SW 1271 (cell line): ENCODE measurements around the gene L3MBTL2.

ENCODE experiments used
- DNase-seq, 2 experiments: peaks; one replicate each; lab custom pipeline; 2025; lab: John Stamatoyannopoulos, UW

L3MBTL2 gene

DNA sequence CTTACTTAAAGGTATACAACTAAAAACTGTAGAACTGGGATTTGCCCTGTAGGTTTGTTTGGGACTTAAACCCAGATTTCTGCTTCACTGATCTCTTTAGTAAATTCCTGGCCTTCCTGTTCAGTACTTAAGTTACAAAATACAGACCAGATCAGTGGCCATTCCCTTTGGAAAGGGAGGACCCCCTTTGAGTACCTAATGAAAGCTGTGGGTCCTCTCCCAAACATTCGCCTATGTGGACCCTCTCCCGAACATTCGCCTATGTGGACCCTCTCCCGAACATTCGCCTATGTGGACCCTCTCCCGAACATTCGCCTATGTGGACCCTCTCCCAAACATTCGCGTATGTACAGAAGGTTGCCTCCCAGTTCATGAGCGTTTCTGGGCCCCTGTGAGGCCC is 10.3 kb downstream of the L3MBTL2 start:
- no peak for DNase-seq

DNA sequence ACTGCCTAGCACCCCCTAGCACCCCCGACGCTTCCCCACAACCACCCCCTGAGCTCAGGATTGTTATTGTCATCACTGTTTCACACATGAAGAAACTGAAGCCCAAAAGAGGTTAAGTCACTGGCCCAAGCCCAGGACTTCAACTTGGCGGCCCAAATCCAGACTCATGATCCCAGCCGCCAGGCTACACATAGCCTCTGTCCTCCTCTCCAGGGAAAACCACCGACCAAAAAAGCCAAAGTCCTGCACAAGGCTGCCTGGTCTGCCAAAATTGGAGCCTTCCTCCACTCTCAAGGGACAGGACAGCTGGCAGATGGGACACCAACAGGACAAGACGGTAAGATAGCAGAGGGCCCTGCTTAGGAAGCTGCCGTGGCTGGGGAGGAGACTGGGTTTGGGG is 10.8 kb downstream of the L3MBTL2 start:
- DNase-seq, result no peak

DNA sequence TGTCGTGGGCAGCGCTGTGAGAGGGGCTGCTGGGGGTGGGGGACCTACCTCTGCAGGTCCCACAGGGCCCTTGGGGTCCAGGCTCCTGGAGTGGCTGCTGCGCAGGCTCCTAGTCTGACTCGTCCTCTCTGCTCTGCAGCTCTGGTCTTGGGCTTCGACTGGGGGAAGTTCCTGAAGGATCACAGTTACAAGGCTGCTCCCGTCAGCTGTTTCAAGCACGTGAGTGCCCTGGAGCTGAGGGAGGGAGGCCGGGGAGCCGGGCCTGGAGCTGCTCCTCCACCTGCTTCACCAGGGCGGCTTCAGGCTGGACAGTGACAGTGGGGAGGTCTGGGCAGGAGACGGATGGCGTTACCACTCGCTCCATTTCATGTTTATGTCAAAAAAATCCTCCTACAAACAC is 11.9 kb downstream of the L3MBTL2 start:
- no peak for DNase-seq

DNA sequence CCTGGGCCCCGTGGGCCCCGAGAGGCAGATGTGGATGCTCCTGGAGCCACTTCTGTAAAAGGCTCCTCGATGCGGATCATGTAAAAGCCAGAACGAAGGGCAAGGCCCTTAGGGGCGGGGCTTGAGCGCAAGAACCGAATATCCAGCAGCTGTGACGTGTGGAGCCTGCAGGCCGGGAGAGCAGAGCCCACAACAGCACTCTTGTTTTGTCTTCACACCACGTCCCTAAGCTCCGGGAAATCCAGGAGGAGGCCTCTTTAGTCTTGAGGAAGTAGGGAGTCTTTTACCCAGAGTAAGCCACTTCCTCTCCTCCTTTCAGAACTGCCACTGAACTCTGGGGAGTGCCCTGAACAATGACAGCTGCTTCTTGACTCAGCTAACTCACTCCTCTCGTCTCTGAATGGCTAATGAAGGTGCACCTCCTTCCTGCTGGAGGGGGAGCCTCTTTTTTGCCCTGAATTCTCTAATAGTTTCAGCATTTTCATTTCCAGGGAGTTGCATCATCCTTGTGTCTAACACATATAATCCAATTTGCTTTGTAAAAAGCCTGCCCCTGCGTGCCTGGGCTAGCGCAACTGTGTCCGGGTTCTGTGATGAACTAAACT is 12.5 kb downstream of the L3MBTL2 start:
- DNase-seq, result no peak

DNA sequence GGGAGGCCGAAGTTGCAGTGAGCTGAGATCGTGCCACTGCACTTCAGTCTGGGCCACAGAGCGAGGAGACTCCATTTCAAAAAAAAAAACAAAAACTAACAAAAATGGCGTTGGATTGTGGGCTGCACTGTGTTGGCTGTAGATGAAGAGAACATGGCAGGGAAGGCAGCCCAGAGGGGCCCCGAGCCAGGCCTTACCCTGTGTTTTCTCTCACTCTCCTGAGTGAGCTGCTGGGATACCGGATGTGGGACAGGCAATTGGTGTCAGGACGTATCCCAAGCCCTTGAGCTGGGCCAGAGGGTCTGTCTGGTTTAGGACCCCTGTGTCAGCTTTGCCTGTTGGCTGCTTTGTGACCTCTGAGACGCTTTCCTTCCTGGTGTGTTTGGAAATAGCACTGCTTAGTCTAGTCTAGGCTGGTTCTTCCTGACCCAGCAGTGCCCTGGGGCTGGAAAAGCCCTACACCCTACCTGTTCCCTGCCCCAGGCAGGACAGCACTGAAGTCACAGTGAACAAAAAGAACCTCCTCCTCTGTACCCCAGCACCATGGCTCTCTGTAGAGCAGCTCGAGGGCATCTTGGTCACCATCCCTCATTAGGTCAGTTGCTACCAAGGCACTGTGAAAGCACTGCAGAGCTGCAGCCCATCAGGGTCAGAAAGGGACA is 17.9 kb downstream of the L3MBTL2 start:
- no peak for DNase-seq

DNA sequence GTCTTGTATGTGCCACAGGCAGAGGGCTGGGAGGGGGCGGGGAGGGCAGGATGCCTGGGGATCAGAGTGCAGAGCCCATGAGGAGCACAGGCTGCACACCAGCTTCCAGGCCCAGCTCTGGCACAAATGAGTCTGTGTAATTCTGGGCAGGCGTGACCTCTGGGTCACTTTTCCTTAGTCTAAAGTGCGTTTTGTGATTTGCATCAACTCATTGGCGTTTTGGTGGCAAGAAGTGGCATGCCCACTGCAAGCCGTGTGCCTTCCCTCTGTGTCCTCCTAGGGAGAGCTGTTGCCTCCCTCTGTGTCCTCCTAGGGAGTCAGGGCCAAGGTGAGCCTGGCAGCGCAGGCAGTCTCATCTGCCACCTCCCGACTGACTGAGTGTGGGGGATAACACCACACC is 18.4 kb downstream of the L3MBTL2 start:
- DNase-seq, result no peak

DNA sequence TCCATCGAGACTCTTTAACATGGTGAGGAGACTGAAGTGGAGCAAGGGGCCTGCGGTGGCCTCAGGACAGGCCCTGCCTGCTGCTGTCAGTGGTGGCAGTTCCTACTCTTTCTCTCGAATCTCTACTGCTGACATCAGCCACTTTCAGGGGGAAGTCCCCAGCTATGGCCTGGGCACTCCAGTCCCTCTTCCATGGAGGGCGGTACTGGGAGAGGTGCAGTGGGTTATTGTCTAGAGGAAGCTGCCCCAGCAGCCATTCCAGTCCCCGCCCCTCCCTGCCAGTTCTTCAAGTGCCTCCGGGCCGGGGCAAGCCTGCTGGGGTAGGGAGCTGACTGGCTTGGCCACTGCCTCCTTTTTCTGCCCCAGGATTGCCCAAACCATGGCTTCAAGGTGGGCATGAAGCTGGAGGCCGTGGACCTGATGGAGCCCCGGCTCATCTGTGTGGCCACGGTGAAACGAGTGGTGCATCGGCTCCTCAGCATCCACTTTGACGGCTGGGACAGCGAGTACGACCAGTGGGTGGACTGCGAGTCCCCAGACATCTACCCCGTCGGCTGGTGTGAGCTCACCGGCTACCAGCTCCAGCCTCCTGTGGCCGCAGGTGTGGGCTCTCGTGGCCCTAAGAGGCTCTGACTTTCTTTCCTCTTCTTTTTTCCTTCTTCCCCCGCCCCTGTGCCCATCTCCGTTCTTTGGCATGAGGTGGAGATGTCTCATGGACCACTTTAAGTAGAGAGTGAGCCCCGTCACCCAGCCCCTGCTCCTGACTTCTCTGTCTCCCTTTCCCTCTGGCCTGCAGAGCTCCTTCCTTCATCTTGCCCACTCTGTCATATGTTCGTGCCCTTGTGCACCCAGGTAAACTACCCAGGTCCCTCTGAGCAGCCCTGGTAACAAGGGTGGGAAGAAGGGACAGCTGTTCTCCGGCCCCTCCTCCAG is 21.9 kb downstream of the L3MBTL2 start:
- no peak for DNase-seq

DNA sequence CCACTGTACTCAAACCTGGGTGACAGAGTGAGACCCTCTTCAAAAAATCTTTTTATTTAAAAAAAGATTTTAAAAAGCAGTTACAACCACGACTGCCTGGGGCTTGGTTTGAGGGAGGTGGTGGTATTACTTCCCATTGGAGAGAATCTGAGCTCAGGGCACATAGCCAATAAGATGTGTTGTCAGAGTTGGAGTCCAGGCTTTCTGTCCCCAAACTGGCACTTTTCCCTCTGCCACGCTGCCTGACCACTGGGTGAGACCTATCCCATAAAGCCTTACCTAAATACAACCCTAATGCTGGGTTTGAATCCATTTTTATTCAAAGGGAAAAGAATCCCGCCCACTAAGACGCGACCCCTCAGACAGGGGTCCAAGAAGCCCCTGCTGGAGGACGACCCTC is 24.1 kb downstream of the L3MBTL2 start:
- no peak for DNase-seq

DNA sequence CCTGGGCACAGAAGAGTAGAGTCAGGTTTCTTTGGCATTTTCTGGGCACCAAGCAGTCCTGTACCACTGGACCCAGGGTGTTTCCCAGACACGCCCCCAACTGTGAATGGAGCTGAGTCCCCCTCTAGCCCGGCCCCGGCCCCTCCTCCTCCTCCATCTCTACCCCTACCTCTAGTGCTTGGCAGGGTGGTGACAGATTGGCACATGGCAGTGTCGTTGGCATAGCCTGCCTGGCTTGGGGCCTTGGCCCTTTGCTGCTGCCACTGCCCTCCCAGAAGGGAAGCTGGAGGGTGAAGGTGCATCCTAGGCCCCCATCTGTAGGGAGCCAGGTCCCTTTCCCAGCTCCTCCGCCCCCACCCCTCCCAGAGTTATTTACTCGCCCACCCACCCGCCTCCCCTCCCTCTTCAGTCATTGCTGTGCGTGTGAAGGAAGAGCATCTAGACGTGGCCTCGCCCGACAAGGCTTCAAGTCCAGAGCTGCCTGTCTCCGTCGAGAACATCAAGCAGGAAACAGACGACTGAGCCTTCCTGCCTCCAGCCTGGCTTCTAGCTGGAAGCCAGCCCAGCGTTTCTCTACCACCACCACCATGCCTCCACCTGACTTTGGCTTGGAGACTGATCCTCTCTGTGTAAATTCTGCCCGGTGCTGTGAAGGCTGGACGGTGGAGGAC is 24.8 kb downstream of the L3MBTL2 start:
- DNase-seq, result no peak

DNA sequence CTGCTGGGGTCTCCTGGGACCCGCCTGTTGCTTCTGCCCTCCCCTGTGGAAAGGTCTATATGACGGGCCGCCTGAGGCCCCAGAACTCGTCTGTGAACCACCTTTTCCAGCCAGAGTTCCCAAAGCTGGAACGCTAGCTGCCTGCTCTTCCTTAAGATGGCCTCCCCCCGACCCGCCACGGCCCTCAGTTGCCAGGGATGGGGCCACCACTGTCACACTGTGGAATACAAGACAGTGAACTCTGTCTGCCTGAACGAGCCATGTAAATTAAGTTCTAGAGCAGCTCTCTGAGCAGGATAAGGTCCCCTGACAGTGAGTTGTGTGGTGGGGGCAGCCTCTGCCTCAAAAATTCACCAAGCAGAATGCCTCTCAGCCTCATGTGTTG is 25.3 kb downstream of the L3MBTL2 start:
- no peak for DNase-seq

DNA sequence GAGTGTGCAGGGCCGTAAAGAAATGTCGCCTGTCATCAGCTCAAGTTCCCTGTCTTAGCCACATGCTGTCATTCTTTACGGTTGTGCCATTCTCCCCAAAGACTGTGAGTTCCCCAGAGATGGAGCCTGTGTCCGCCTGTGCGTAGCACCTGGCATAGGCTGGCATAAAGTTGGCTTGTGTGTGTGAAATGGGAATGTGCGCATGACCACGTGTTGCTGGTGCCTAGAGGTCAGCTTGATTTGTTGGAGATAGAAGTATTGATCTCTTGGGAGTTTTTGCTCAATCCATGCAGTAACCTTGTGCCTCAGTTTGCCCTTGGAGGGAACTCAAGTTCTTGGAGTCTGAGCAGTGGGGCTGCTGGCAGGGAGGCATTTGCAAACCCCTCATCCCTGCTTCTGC is 26.3 kb downstream of the L3MBTL2 start:
- no peak for DNase-seq

DNA sequence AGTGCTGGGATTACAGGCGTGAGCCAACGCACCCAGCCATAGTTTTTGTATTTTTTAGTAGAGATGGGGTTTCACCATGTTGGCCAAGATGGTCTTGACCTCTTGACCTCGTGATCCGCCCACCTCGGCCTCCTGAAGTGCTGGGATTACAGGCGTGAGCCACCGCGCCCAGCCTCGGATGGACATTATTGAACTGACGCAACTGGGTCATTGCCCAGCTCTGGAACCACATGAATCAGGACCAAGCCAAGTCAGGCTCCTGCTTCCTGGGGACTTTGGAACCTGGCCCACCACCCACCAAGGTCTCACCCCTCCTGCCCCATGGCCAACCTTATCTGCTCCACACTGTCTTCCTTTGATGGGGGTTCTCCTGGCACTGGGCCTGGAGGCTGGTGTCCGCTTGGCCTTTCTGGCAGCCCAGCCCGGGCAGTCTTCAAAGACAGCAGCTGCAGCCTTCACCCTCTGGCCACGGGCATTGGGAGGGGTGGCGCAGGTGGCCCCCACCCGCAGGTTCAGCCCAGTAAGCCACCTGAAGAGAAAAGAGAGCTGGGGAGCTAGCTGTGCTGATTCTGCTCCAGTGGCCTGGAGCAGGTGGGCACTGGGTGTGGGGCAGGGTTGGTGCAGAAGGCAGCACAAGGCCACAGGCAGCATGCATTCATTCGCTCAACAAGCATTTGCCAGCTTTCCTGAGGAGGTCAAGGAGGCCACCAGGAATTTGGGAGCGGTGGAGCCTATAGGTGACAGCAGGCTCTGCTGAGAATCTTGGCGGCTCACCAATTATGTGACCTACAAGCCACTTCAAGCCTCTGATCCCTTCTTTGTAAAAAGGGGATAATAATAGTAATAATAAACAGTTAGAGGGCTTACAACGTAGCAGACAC is 29.9 kb downstream of the L3MBTL2 start:
- no peak for DNase-seq

DNA sequence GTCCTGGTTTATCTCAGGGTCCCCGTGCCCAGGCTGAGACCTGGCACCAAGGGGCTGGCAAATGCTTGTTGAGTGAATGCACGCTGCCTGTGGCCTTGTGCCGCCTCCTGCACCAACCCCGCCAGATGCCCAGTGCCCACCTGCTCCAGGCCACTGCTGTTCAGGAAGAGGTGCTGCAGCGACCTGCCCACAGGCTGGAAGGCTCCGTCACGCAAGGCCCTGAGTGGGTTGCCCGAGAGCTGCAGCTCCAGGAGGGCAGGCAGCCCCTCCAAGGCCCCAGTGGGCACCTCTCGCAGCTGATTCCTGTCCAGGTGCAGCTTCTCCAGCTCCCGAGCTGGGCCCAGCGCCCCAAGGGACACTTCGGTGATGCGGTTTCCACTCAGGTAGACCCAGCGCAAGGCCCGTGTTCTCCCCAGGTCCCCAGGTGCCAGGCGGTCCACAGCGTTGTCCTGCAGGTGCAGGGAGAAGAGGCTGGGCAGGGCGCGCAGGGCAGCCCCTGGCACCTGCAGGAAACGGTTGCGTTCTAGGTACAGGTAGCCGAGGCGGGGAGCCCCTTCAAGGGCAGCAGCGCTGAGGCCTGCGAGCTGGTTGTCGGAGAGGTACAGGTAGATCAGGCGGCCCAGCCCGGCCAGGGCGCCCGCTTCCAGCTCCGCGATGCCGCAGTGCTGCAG is 32.1 kb downstream of the L3MBTL2 start:
- no peak for DNase-seq

DNA sequence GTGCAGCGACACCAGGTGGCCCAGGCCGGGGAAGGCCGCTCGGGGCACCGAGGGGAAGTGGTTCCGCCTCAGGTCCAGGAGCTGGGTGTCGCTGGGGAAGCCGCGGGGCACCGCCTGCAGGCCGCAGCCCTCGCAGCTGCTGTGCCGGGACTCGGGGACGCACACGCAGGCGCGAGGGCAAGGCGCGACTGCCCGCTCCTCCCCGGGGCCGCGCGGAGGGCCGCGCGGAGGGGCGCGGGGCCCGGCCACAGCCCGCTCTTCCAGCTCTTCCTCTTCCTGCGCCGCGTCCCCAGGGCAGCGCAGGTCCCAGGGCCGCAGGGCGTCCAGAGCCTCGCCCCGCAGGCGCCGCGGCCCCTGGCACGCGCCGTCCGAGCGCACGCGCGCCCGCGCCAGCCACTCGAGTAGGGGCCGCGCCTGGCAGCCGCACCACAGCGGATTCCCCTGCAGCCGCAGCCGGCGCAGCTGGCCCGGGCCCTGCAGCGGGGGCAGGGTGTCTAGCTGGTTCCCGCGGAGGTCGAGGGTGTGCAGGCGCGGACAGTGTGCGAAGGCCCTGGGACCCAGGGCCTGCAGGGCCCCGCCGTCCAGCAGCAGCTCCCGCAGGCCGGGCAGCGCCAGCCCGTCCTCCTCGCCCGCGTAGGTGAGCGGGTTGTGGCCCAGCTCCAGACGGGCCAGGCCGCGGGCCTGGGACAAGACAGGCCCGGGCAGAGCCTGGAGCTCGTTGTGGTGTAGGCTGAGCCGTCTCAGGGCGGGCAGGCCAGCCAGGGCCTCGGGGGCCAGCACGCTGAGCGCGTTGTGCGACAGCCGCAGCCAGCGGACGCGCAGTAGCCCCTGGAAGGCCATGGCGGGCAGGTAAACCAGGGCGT is 32.8 kb downstream of the L3MBTL2 start:
- DNase-seq, result no peak

DNA sequence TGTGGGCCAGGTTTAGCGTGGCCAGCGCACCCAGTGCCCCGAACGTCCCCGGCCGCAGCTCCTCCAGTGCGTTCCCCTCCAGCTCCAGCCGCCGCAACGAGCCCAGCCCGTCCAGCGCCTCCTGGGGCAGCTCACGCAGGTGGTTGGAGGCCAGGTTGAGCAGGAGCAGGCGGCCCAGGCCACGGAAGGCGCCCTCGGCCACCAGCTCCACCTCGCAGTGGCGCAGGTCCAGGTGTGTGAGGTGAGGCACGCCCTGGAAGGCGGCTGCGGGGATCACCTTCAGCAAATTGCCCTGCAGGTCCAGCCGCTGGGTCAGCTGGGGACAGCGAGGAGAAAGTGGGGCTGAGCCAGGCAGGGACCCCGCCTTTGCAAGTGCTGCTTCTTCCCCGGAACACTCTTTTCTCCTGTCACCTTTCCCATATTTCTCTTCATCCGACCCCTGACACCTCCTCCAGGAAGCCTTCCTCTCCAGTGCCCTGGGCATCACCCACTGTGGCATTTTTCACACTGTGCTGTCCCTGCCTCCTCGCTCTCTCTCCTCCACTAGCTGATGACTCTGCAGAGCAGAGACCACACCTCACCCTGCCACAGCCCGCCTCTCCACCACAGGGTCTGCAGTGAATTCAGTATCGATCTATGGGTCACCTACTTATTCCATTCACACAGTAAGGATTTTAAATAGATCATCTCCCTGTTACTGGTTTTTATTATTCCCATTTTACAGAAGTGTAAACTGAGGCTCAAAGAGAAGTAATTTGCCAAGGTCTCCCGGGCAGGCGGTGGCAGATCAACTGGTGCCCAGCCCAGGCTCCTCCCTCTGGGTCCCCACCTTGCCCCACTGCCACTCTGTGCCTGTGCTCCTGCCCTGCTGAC is 33.7 kb downstream of the L3MBTL2 start:
- no peak for DNase-seq

DNA sequence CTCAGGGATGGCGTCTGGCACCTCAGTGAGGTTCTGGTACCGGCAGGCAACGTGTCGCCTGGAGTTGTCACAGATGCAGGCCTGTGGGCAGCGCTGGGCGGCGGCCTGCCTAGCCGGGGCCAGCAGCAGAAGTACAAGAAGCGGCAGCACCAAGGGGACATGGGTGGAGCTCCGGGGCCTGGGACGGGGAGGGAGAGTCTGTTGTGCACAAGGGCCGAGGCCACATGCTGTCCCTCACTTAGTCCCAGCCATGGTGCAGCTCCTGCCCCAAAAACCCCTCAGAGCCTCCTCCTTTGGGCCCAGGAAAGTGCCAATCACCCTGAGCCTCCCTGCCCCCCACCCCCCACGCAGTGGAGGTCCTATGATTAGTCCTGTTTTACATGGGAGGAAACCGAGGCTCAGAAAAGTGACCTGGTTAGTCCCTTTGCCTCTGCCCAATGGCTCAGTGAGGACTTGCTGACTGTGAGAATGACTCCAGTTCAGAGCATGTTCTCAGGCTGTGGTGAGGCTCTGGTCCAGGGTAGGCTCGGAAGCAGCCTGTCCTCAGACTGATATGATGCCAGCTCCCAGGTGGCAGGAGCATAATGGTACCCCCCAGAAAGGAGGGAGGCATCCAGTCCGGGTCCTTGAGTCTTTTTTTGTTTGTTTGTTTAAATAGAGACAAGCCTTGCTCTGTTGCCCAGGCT is 34.5 kb downstream of the L3MBTL2 start:
- DNase-seq, result no peak

DNA sequence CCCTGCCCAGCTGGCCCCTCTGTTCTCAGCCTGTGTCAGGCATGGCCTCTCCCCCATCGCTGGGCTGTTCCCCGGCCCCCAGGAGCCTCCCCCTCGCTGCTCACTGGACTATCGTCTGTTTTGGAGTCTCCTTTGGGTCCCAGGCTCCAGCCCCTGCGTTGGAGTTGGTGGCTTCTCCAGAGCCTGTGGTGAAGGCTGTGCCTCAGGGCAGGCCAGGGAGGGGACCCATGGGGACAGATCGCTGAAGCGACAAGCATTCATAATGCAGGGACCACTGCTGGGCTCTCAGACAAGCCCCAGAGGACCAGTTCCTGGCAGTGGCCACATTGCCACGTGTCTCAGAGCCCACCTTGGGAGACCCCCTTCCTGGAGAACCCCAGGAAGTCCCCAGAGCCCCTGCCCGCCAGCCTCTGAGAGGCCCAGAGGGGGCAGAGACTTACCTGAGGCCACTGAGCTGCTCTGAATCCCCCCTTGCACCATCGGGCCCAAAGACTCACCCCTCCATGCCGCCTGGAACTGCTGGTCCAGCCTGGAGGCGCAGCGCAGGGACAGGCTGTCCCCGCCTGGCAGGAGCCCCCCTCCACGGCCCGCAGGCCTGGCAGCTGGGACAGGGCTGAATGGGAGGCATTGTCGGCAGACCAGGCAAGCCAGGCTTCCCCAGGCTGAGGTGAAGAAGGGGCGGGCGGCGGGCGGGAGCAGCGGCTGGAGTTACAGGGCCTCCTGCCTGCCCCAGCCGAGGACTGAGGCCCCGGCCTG is 35.4 kb downstream of the L3MBTL2 start, which contains the start of gene CHADL:
TSS of gene CHADL (minus strand) at position 555 of the 756 bp plus-strand sequence. CDS start at position 505, 50 bp downstream.
- DNase-seq, result no peak
